Activated T-helper 17 cell treated with anti-CD3 and anti-CD28 coated beads, Interleukin-2, amount 50 U/mL, for 72 hours (primary cell): ENCODE data around the gene CDKN2AIPNL. TPM values are rescaled to one million over a fixed set of nuclear protein-coding genes. Genes with fewer than 3 reads are reported as not detected.
"Not testable (repeated sequence)": the region's sequence is repeated elsewhere in the genome, so short reads cannot be mapped to it uniquely, and the experiment has no call there.

Experiments used
- ATAC-seq: fragments of 150-1000 bp; cut with Tn5 transposase; replicated peaks from 2 replicates; pipeline ENCODE4 v1.10.0; 2021; ENCODE audit warnings: mild to moderate bottlenecking, moderate library complexity
- H3K27ac Mint-ChIP-seq: one replicate; pipeline ENCODE4 v1.8.0; 2022; ENCODE audit warnings: mixed read lengths
- H3K27me3 Mint-ChIP-seq: one replicate; pipeline ENCODE4 v1.8.0; 2022; ENCODE audit warnings: mixed read lengths
- H3K36me3 Mint-ChIP-seq: one replicate; pipeline ENCODE4 v1.8.0; 2022; ENCODE audit warnings: low read depth, mild to moderate bottlenecking, mixed read lengths
- H3K4me1 Mint-ChIP-seq: one replicate; pipeline ENCODE4 v1.8.0; 2022; ENCODE audit warnings: mixed read lengths
- H3K4me3 Mint-ChIP-seq: one replicate; pipeline ENCODE4 v1.8.0; 2022; ENCODE audit warnings: mild to moderate bottlenecking, mixed read lengths
- H3K9me3 Mint-ChIP-seq: one replicate; pipeline ENCODE4 v1.8.0; 2022; ENCODE audit warnings: mixed read lengths
- total RNA-seq, 2 donors: library from RNA; stranded (reverse); gene quantifications; one replicate each; pipeline ENCODE4 v1.2.3, GENCODE V29; 2022

Gene CDKN2AIPNL
- total RNA-seq, 2 donors from 2014 or later = 8.9 to 23.0 TPM

GRCh38 chr5:134427540-134428041 lies 15.9 kb upstream of the CDKN2AIPNL start:
- no peak for ATAC-seq

GRCh38 chr5:134426361-134426760 lies 14.7 kb upstream of the CDKN2AIPNL start:
- Mint-ChIP-seq H3K9me3 (no peaks in the 10 kb centered on the region), H3K36me3 (no peaks in the 10 kb centered on the region), H3K27ac (no peak overlapping the region), H3K4me3 (no peak overlapping the region), H3K27me3 (no peaks in the 10 kb centered on the region), H3K4me1 (no peaks in the 10 kb centered on the region)
- no peak for ATAC-seq

More at GRCh38 chr5:134427540-134428041, 15.9 kb upstream of the CDKN2AIPNL start:
- H3K27ac Mint-ChIP-seq = no peak overlapping the region
- peaks cover 1% of the 10 kb centered on the region for H3K4me1 Mint-ChIP-seq
- no peaks in the 10 kb centered on the region for H3K9me3 Mint-ChIP-seq
- no peaks in the 10 kb centered on the region for H3K36me3 Mint-ChIP-seq
- no peaks in the 10 kb centered on the region for H3K27me3 Mint-ChIP-seq
- no peak overlapping the region for H3K4me3 Mint-ChIP-seq

GRCh38 chr5:134423376-134423775 lies 11.7 kb upstream of the CDKN2AIPNL start:
- ATAC-seq = no peak
- Mint-ChIP-seq H3K36me3 (no peaks in the 10 kb centered on the region), H3K27me3 (no peaks in the 10 kb centered on the region), H3K27ac (no peak overlapping the region), H3K4me3 (no peak overlapping the region), H3K4me1 (no peaks in the 10 kb centered on the region), H3K9me3 (no peaks in the 10 kb centered on the region)

GRCh38 chr5:134422791-134423365 lies 11.2 kb upstream of the CDKN2AIPNL start:
- Mint-ChIP-seq H3K27me3 (no peaks in the 10 kb centered on the region), H3K27ac (no peak overlapping the region), H3K9me3 (no peaks in the 10 kb centered on the region), H3K4me3 (no peak overlapping the region), H3K4me1 (no peaks in the 10 kb centered on the region), H3K36me3 (no peaks in the 10 kb centered on the region)
- ATAC-seq = no peak

DNA sequence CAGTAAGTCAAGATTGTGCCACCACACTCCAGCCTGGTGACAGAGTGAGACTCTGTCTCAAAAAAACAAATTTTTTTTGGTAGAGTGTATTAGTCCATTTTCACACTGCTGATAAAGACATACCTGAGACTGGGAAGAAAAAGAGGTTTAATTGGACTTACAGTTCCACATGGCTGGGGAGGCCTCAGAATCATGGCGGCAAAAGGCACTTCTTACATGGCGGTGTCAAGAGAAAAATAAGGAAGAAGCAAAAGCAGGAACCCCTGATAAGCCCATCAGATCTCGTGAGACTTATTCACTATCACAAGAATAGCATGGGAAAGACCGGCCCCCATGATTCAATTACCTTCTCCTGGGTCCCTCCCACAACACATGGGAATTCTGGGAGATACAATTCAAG lies 9.4 kb upstream of the CDKN2AIPNL start:
- H3K27ac Mint-ChIP-seq, H3K36me3 Mint-ChIP-seq, H3K27me3 Mint-ChIP-seq, H3K4me1 Mint-ChIP-seq, H3K4me3 Mint-ChIP-seq, ATAC-seq, H3K9me3 Mint-ChIP-seq: not testable (repeated sequence)

- Mint-ChIP-seq H3K27me3 (no peaks in the 10 kb centered on the region), H3K27ac (no peak overlapping the region)
- no peak for ATAC-seq
Measured at GRCh38 chr5:134420343-134420742, 8.7 kb upstream of the CDKN2AIPNL start.

DNA sequence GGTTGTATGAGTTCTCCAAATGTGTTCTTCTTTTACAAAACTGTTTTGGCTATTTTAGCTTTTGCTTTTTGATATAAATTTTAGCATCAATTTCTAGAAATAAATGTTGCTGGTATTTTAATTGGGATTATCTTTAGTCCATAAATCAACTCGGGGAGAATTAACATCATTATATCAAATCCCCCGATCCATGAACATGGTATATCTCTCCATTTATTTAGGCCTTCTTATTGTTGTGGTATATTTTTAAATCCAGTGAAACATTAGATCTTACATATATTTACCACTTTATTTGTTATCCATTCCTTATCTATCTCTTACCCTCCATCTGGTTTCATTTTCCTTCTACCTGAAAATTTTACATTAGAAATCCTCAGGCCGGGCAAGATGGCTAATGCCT lies 7.3 kb upstream of the CDKN2AIPNL start:
- Mint-ChIP-seq H3K4me3 (no peak overlapping the region), H3K27ac (no peak overlapping the region)

More at GRCh38 chr5:134420343-134420742, 8.7 kb upstream of the CDKN2AIPNL start:
- no peaks in the 10 kb centered on the region for H3K4me1 Mint-ChIP-seq
- H3K4me3 Mint-ChIP-seq = no peak overlapping the region
- H3K36me3 Mint-ChIP-seq = no peaks in the 10 kb centered on the region
- no peaks in the 10 kb centered on the region for H3K9me3 Mint-ChIP-seq

DNA sequence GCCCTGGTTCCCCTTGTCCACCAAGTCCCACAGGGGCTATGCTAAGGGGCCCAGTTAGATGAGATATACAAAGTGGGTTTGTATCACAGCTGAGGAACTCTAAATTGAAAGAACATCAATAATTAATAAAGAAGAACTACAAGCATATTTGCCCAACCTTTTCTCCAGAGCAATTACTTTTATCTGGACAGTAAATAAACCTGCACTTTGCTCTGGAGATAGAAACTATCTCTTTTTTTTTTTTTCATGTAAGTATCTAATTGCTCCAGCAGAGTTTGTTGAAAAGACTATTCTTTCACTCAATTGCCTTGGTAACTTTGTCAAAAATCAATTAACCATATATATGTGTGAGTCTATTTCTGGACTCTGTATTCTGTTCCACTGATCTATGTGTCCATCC lies 6.0 kb upstream of the CDKN2AIPNL start:
- Mint-ChIP-seq H3K27ac (no peak overlapping the region), H3K4me3 (no peak overlapping the region), H3K9me3 (no peaks in the 10 kb centered on the region), H3K27me3 (no peaks in the 10 kb centered on the region), H3K4me1 (no peaks in the 10 kb centered on the region), H3K36me3 (no peaks in the 10 kb centered on the region)
- ATAC-seq = no peak

More for the DNA sequence above, 7.3 kb upstream of the CDKN2AIPNL start:
- Mint-ChIP-seq H3K36me3 (no peaks in the 10 kb centered on the region), H3K4me1 (no peaks in the 10 kb centered on the region), H3K9me3 (no peaks in the 10 kb centered on the region), H3K27me3 (no peaks in the 10 kb centered on the region)
- ATAC-seq = no peak

DNA sequence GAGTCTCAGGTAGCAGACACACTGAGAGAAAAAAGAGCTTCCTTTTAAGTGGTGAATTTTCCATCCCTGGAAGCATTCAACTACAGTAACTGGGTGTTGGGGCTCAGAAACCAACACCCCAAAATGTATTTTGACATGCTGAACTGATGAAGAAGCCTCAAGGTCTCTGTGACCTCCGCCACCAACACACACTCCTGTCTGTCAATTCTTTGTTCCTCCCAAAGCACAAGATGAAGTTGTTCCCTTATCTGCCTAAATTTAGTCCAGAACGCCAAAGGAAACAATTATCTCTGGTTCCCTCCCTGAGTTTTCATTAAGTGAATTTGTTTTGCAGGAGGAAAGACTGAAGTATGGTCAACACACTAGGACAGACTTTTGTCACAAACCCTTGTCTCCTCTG lies 1.4 kb upstream of the CDKN2AIPNL start:
- Mint-ChIP-seq H3K27ac (no peak overlapping the region), H3K36me3 (no peaks in the 10 kb centered on the region), H3K27me3 (no peaks in the 10 kb centered on the region), H3K9me3 (no peaks in the 10 kb centered on the region), H3K4me3 (peak overlapping the region; percentile 92), H3K4me1 (peaks cover 6% of the 10 kb centered on the region)
- no peak for ATAC-seq

DNA sequence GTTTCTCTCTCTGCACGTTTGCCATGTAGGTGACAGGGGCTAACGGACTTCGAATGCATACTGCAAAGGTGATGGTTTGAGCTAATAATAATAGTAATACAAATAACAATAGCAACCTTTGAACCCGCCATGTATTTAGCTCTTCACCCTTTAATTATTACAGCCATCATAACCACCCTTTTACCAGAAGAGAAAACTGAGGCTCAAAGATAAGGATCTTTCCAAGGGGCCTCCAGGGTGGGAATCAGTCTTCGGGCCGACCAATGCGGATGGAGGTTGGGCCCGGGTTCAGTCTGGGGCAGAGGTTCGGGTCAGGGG lies 494 bp downstream of the CDKN2AIPNL start:
- H3K4me3 Mint-ChIP-seq = peak overlapping the region; percentile 92

GRCh38 chr5:134410822-134411221 lies 859 bp downstream of the CDKN2AIPNL start:
- Mint-ChIP-seq H3K9me3 (no peaks in the 10 kb centered on the region), H3K4me3 (peak overlapping the region; percentile 92), H3K36me3 (peaks cover 7% of the 10 kb centered on the region), H3K27me3 (no peaks in the 10 kb centered on the region), H3K27ac (peak overlapping the region; percentile 90), H3K4me1 (peaks cover 13% of the 10 kb centered on the region)
- ATAC-seq = no peak

More for the DNA sequence above, 494 bp downstream of the CDKN2AIPNL start:
- peaks cover 3% of the 10 kb centered on the region for H3K36me3 Mint-ChIP-seq
- no peak for ATAC-seq
- peaks cover 10% of the 10 kb centered on the region for H3K4me1 Mint-ChIP-seq
- no peaks in the 10 kb centered on the region for H3K9me3 Mint-ChIP-seq
- no peaks in the 10 kb centered on the region for H3K27me3 Mint-ChIP-seq
- peak overlapping the region; percentile 90 for H3K27ac Mint-ChIP-seq

DNA sequence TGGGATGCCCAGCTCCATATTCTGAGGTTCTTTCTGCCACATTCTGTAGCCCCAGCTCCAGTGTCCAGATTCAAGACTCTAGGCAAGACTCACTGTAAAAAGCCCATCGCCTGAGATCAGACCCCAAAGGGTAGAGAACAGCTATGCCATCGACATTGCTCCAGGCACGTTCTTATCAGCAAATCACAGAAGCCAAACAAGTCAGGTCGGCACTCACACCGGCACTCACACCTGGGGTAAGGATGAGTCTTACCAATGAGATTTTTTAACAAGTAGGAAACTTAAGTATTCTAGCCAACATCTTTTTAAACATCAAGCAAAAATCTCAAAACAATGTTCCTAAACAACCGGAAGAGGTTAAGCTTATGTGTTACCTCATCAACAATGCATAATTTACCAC lies 2.4 kb downstream of the CDKN2AIPNL start:
- Mint-ChIP-seq H3K36me3 (peaks cover 16% of the 10 kb centered on the region), H3K4me3 (peak overlapping the region; percentile 92), H3K27me3 (no peaks in the 10 kb centered on the region), H3K4me1 (peaks cover 13% of the 10 kb centered on the region), H3K9me3 (no peaks in the 10 kb centered on the region), H3K27ac (no peak overlapping the region)
- ATAC-seq = no peak

DNA sequence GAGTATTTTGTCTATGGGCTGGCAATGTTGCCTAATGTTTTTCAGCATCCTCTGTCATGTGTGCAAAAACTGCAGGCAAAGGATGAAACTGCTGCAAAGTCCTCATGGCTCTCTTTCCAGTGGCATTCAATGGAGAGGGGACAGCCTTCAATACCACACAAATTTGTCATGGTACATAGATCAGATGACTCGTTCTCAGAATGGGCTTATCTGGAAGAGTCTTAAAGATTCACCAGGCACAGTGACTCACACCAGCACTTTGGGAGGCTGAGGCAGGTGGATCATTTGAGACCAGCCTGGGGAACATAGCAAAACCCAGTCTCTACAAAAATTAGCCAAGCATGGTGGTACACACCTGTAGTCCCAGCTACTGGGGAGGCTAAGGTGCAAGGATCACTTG lies 5.3 kb downstream of the CDKN2AIPNL start:
- peak; percentile 88 for ATAC-seq
- no peak overlapping the region for H3K4me3 Mint-ChIP-seq
- H3K36me3 Mint-ChIP-seq = peaks cover 33% of the 10 kb centered on the region
- H3K9me3 Mint-ChIP-seq = no peaks in the 10 kb centered on the region
- H3K27ac Mint-ChIP-seq = peak overlapping the region; percentile 14
- H3K4me1 Mint-ChIP-seq = peaks cover 6% of the 10 kb centered on the region
- H3K27me3 Mint-ChIP-seq = no peaks in the 10 kb centered on the region

DNA sequence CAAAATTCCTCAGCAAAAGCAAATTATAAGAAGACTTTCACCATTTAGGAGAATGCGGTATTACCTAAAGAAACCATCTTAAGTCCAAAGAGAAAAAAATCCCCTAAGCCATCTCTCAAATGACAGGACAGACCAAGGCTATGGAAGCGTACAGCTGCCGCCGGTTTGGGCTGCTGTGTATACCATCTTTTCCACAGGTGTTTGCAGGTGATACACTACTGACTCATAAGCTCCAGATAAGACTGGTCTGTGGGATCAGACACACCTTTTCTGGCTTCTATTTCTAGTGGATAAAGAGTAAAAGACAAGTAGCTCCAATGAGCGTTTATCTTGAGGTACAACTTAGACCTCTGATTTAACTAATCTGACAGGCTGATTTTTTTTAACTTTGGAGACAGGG lies 7.7 kb downstream of the CDKN2AIPNL start:
- no peak for ATAC-seq
- Mint-ChIP-seq H3K9me3 (no peaks in the 10 kb centered on the region), H3K27ac (peak overlapping the region; percentile 30)

GRCh38 chr5:134398609-134399155 lies 13.0 kb downstream of the CDKN2AIPNL start:
- Mint-ChIP-seq H3K9me3 (no peaks in the 10 kb centered on the region), H3K27ac (peak overlapping the region; percentile 62), H3K36me3 (peaks cover 84% of the 10 kb centered on the region), H3K27me3 (no peaks in the 10 kb centered on the region), H3K4me1 (no peaks in the 10 kb centered on the region), H3K4me3 (no peak overlapping the region)
- no peak for ATAC-seq

More for the DNA sequence above, 7.7 kb downstream of the CDKN2AIPNL start:
- H3K27me3 Mint-ChIP-seq = no peaks in the 10 kb centered on the region
- H3K4me3 Mint-ChIP-seq = no peak overlapping the region
- H3K36me3 Mint-ChIP-seq = peaks cover 48% of the 10 kb centered on the region
- H3K4me1 Mint-ChIP-seq = peaks cover 6% of the 10 kb centered on the region
